Mononuclear cell (primary cell): ENCODE data around the gene USP35. TPM values are rescaled to one million over a fixed set of nuclear protein-coding genes. Genes with fewer than 3 reads are reported as not detected.

Experiments used
- H3K27me3 ChIP-seq: 2 replicates; pipeline ENCODE4 v1.6.0; 2011; ENCODE audit warnings: low read length, control low read depth; ENCODE audit not compliant: insufficient read depth
- H3K4me1 ChIP-seq: 2 replicates; pipeline ENCODE4 v1.5.1; 2011; ENCODE audit warnings: mild to moderate bottlenecking, low read length, control low read depth; ENCODE audit not compliant: insufficient read depth
- H3K4me3 ChIP-seq: 2 replicates; pipeline ENCODE4 v1.5.1; 2011; ENCODE audit warnings: mild to moderate bottlenecking, low read length, moderate library complexity
- H3K9me3 ChIP-seq: 2 replicates; pipeline ENCODE4 v1.5.1; 2011; ENCODE audit warnings: low read depth, mild to moderate bottlenecking, control low read depth, low read length
- total RNA-seq: library from RNA; depleted of rRNA; stranded (reverse); fragments of >200 nt; gene quantifications from one replicate; pipeline ENCODE4 v1.2.3, GENCODE V29; 2012

Gene USP35
- total RNA-seq, 1 donor: 6.0 TPM

- H3K4me1 ChIP-seq: peaks cover 25% of the 10 kb centered on the region
- H3K9me3 ChIP-seq: no peaks in the 10 kb centered on the region
- no peaks in the 10 kb centered on the region for H3K27me3 ChIP-seq
- no peak overlapping the region for H3K4me3 ChIP-seq
Measured at GRCh38 chr11:78200061-78200460, 11.3 kb downstream of the USP35 start.

GRCh38 chr11:78200553-78200952 is 11.8 kb downstream of the USP35 start:
- Histone ChIP-seq H3K4me3 (no peak overlapping the region), H3K27me3 (no peaks in the 10 kb centered on the region), H3K9me3 (no peaks in the 10 kb centered on the region), H3K4me1 (peaks cover 25% of the 10 kb centered on the region)

DNA sequence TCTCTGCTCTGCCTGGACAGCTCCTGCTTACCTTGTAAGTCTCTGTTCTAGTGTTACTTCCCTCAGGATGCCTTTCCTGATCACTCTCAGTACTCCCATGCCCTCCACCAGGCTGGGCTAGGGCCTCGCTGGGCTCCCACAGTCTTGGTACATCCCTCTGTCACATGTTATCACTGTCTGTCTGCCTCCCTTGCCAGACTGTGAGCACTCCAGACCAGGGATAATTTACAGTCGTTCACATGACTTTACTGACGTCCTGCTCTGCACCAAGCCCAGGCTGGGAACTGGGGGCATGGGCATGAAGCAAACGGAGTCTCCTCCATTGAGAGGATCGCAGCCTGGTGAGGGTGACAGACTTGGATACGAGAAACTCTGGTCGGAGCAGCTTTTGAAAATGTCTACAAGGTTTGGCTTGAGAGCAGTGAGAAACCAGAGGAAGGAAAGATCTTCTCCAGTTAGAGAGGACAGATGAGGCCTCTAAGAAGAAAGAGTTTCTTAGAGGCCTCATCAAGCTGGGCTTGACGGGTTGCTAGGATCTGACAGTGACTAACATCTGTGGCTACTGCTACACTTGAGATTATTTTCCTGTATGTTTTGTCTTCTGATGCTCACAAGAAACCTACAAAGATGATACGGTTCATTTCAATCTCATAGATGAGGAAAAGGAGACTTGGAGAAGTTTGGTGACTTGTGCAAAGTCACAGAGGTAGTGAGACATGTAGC is 12.5 kb downstream of the USP35 start:
- Histone ChIP-seq H3K27me3 (no peaks in the 10 kb centered on the region), H3K4me1 (peaks cover 25% of the 10 kb centered on the region), H3K9me3 (no peaks in the 10 kb centered on the region), H3K4me3 (no peak overlapping the region)

DNA sequence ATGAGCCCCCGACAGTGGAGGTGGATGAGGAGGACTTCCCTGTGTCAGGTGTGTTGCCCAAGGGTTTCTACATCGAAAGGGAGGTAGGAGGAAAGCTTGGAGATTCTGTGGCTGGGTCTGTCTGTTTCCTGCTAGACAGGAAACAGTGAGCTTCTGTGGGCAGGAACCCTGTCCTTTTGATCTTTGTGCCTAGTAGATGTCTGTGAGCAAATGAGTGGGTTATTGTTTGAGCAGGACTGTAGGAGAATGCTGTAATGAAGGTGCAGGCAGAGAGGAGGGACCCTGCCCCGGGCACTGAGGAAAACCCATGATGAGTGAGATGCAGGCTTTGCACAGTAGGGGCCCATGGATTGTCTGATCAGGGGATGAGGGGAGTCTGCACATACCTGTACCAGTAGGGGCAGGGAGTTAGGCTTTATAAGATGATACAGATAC is 14.0 kb downstream of the USP35 start:
- peak overlapping the region; percentile 14 for H3K4me3 ChIP-seq
- H3K4me1 ChIP-seq: peaks cover 25% of the 10 kb centered on the region

DNA sequence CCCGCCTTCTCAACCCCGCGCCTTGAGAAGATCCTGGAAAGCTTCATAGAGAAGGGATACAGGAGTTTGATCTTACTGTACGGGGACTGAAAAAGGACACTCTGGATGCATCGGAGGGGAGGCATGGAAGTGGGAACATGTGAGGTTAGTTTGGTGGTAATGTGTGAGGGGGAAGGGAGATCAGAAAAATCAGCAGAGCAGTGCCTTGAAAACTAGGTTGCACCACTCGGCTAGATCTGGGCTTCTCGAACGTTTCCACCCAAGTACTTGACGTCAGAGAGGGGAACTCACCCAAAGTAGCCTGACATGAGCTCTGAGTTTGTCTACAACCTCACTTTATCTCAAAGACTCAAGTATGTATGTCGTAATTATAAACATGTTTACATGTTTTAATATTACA is 14.5 kb downstream of the USP35 start:
- Histone ChIP-seq H3K9me3 (no peaks in the 10 kb centered on the region), H3K4me3 (peak overlapping the region; percentile 14), H3K4me1 (peaks cover 25% of the 10 kb centered on the region), H3K27me3 (no peaks in the 10 kb centered on the region)

More for the DNA sequence above, 14.0 kb downstream of the USP35 start:
- Histone ChIP-seq H3K9me3 (no peaks in the 10 kb centered on the region), H3K27me3 (no peaks in the 10 kb centered on the region)

DNA sequence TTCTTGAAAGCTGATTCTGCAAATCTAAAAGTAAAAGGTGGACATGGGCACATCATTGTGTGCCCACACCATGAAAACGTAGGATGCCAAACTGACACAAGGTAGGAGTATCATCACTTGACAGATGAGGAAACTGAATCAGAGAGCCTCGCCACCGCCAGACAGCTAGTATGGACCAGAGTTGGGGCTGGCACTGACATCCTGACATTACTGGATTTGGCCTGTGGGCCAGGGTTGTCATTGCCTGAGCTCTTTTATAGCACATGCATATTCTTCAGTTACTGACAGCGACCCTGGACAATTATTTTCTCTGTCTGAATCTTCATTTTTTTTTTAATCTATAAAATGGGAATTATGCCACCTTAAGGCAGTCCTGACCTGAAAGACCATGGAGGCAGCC is 16.5 kb downstream of the USP35 start:
- Histone ChIP-seq H3K4me3 (no peak overlapping the region), H3K27me3 (no peaks in the 10 kb centered on the region), H3K4me1 (peaks cover 25% of the 10 kb centered on the region), H3K9me3 (no peaks in the 10 kb centered on the region)

DNA sequence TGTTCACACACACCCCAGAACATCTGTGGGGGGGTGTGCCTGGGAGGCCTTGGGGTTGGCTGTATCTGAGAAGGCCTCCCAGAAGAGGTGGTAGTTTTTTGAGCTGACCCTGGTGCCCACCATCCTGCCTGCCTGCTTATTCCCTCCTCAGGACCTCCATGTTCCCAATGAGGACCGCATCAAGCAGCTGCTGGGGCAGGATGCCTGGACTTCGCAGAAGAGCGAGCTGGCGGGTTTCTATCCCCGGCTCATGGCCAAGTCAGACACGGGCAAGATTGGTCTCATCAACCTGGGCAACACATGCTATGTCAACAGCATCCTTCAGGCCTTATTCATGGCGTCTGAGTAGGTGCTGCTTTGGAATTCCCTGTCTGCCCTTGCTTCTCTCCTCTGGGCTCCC is 17.0 kb downstream of the USP35 start:
- H3K27me3 ChIP-seq: no peaks in the 10 kb centered on the region
- H3K4me1 ChIP-seq: peaks cover 25% of the 10 kb centered on the region
- no peaks in the 10 kb centered on the region for H3K9me3 ChIP-seq
- H3K4me3 ChIP-seq: no peak overlapping the region

DNA sequence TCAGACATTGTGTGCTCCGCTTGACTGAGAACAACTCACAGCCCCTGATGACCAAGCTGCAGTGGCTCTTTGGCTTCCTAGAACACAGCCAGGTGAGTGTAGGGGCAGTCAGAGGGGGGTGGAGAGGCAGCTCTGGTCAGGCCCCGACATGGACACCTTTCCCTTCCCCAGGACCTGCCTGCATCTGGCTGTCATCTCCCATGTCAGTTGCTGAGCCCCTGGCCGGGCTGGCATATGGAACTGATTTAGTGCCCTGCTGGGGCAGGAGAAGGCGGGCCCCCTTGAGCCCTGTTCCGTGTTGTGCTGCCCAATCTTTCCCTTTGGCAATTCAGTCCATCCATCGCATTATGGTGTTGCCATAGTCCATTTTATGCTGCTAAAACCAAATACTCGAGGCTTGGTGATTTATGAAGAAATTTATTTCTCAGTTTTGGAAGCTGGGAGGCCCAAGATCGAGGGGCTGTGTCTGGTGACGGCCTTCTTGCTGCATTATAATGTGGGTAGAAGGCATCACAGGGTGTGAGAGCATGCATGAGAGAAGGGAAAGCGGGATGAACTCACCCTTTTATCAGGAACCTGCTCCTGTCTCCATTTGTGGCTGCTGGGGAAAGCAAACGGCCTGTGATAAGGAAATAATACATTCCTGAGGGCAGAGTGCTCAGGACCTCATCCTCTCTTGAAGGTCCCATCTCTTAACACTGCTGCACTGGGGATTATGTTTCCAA is 19.0 kb downstream of the USP35 start:
- Histone ChIP-seq H3K4me3 (no peak overlapping the region), H3K9me3 (no peaks in the 10 kb centered on the region), H3K4me1 (peaks cover 8% of the 10 kb centered on the region), H3K27me3 (no peaks in the 10 kb centered on the region)

DNA sequence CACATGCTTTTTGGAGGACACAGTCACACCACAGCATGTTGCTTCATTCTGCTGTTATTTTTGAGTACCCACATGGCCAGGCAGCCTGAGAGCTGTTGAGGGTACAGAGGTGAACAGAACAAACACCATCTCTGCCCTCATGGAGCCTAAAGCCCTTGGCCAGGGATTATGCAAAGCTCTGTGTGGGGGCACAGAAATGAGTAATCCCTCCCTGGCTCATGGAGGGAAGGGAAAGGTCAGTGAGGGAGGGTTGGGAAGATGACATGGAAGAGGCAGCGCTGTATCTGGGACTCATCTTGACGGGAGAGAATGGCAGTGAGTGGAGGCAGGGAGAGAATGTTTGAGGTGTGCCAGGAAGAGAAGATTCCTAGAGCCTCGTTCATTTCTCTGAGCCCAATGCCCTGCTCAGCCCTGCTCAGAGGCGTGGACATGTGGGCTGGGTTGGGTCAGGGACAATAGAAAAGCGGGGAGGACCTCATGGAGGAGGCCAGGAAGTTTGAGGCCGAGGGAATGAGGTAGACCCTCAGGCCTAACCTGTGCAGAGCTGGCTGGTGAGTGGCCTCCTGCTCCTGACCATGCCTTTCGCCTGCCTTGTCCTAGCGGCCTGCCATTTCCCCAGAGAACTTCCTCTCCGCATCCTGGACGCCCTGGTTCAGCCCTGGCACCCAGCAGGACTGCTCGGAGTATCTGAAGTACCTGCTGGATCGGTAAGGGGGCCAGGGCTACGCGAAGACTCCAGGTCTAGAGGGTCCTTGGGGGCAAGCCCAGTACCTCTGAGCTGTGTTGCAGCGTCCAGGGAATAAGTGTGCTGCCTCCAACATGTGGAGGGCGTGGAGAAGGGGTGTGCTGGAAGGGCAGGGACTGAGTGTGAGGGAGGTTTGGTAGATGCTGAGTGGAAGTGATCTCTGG is 19.8 kb downstream of the USP35 start:
- H3K4me1 ChIP-seq: no peaks in the 10 kb centered on the region
- H3K4me3 ChIP-seq: no peak overlapping the region
- H3K27me3 ChIP-seq: no peaks in the 10 kb centered on the region
- no peaks in the 10 kb centered on the region for H3K9me3 ChIP-seq

DNA sequence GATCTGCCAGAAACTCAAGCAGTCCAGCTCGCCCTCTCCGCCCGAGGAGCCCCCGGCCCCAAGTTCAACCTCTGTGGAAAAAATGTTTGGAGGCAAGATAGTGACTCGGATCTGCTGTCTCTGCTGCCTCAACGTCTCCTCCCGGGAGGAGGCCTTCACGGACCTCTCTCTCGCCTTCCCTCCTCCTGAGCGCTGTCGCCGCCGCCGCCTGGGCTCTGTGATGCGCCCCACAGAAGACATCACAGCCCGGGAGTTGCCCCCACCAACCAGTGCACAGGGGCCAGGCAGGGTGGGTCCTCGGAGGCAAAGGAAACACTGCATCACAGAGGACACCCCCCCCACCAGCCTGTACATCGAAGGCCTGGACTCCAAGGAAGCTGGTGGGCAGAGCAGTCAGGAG is 20.8 kb downstream of the USP35 start:
- Histone ChIP-seq H3K4me1 (no peaks in the 10 kb centered on the region), H3K4me3 (no peak overlapping the region), H3K9me3 (no peaks in the 10 kb centered on the region), H3K27me3 (no peaks in the 10 kb centered on the region)

DNA sequence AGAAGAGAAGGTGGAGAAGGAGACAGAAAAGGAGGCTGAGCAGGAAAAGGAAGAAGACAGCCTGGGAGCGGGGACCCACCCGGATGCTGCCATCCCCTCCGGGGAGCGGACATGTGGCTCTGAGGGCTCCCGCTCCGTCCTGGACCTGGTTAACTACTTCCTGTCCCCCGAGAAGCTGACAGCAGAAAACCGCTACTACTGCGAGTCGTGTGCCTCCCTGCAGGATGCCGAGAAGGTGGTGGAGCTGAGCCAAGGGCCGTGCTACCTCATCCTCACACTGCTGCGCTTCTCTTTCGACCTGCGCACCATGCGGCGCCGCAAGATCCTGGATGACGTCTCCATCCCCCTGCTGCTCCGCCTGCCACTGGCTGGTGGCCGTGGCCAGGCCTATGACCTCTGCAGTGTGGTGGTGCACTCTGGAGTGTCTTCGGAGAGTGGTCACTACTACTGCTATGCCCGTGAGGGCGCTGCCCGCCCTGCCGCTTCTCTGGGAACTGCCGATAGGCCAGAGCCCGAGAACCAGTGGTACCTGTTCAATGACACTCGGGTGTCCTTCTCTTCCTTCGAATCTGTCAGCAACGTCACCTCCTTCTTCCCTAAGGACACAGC is 21.4 kb downstream of the USP35 start:
- no peak overlapping the region for H3K4me3 ChIP-seq
- H3K4me1 ChIP-seq: no peaks in the 10 kb centered on the region
- H3K9me3 ChIP-seq: no peaks in the 10 kb centered on the region

GRCh38 chr11:78211565-78211964 is 22.8 kb downstream of the USP35 start:
- no peaks in the 10 kb centered on the region for H3K9me3 ChIP-seq
- H3K4me1 ChIP-seq: no peaks in the 10 kb centered on the region
- no peak overlapping the region for H3K4me3 ChIP-seq
- no peaks in the 10 kb centered on the region for H3K27me3 ChIP-seq

More for the DNA sequence above, 21.4 kb downstream of the USP35 start:
- no peaks in the 10 kb centered on the region for H3K27me3 ChIP-seq

- H3K4me3 ChIP-seq: no peak overlapping the region
- no peaks in the 10 kb centered on the region for H3K9me3 ChIP-seq
- no peaks in the 10 kb centered on the region for H3K27me3 ChIP-seq
- H3K4me1 ChIP-seq: no peaks in the 10 kb centered on the region
Measured at GRCh38 chr11:78212586-78213371, 24.1 kb downstream of the USP35 start.
